HepG2 (cell line): ENCODE results near the gene WDR6. TPM values are rescaled to one million over a fixed set of nuclear protein-coding genes. Genes with fewer than 3 reads are reported as not detected.

Experiments
- AHDC1 ChIP-seq: sonication (generic); formaldehyde crosslinking; IDR thresholded peaks from 2 replicates; pipeline ENCODE4 v1.5.1; 2020; ENCODE audit warnings: mild to moderate bottlenecking, missing genetic modification reagents, borderline replicate concordance
- FOXP1 ChIP-seq, 2 experiments: fragments of 450-650 bp in 1 of 2; IDR thresholded peaks; 2 replicates each; pipeline ENCODE4 v1.6.1; 2017 to 2018; ENCODE audit warnings: antibody characterized with exemption in 1 of 2
- GATAD2A ChIP-seq: IDR thresholded peaks from 2 replicates; pipeline ENCODE4 v1.6.1; 2016
- LCORL ChIP-seq, 2 experiments: fragments of 450-650 bp in 1 of 2; sonication (generic) in 1 of 2; formaldehyde crosslinking in 1 of 2; IDR thresholded peaks; 2 replicates each; pipeline versions ENCODE4 v1.5.0 to v1.6.1; 2017 to 2020; ENCODE audit warnings: antibody characterized with exemption in 1 of 2, missing genetic modification reagents in 1 of 2
- NFKB2 ChIP-seq: sonication (generic); formaldehyde crosslinking; IDR thresholded peaks from 2 replicates; pipeline ENCODE4 v1.4.0; 2020; ENCODE audit warnings: missing genetic modification reagents, borderline replicate concordance
- POLR2G ChIP-seq: fragments of 200-400 bp; formaldehyde crosslinking; IDR thresholded peaks from 2 replicates; pipeline ENCODE4 v1.6.1; 2018; ENCODE audit warnings: mild to moderate bottlenecking, low read depth, low read length, moderate library complexity
- SKI ChIP-seq: fragments of 450-650 bp; IDR thresholded peaks from one replicate; pipeline ENCODE4 v1.6.1; 2018; ENCODE audit warnings: mild to moderate bottlenecking; ENCODE audit not compliant: partially characterized antibody
- ZKSCAN8 ChIP-seq: IDR thresholded peaks from 2 replicates; pipeline ENCODE4 v1.6.1; 2016; ENCODE audit warnings: borderline replicate concordance, missing genetic modification reagents, missing compliant biosample characterization
- ZNF143 ChIP-seq: sonication (generic); formaldehyde crosslinking; IDR thresholded peaks from 2 replicates; pipeline ENCODE4 v1.4.0; 2020; ENCODE audit warnings: missing genetic modification reagents
- ZNF605 ChIP-seq: sonication (generic); formaldehyde crosslinking; IDR thresholded peaks from 2 replicates; pipeline ENCODE4 v1.8.0; 2022; ENCODE audit warnings: mild to moderate bottlenecking, missing genetic modification reagents
- ZNF609 ChIP-seq: sonication (generic); formaldehyde crosslinking; IDR thresholded peaks from 2 replicates; pipeline ENCODE4 v1.4.0; 2020; ENCODE audit warnings: mild to moderate bottlenecking, missing genetic modification reagents, borderline replicate concordance
- polyA plus RNA-seq, 8 experiments: library from polyadenylated mRNA; depleted of rRNA in 3 of 8; stranded (reverse) in 7 of 8; unstranded in 1 of 8; fragments of >200 nt; fragmentation: Illumina TruSeq in 4 of 8; extraction: Trizol in 4 of 8; gene quantifications; 2 replicates each; pipeline versions ENCODE4 v1.2.1 to v1.2.3, GENCODE V29; 2011 to 2016; ENCODE audit warnings: low read depth in 4 of 8, missing spikeins in 1 of 8, mixed read lengths in 1 of 8; ENCODE audit not compliant: insufficient read depth in 1 of 8
- total RNA-seq, 5 experiments: library from RNA; depleted of rRNA; stranded (reverse); fragments of >200 nt; fragmentation: Illumina TruSeq; extraction: Trizol; gene quantifications; 2 replicates each; pipeline ENCODE4 v1.2.3, GENCODE V29; 2016; ENCODE audit warnings: low read depth in 1 of 5
- TF ChIP-seq, protein P1 (sequence below): sonication (generic); formaldehyde crosslinking; IDR thresholded peaks from 2 replicates; pipeline ENCODE4 v1.5.1; 2020; ENCODE audit warnings: mild to moderate bottlenecking, missing genetic modification reagents, moderate library complexity

The WDR6 gene
- total and polyA plus RNA-seq, 2 of the 13 experiments (the other 11 are each of a cell fraction or from before 2014, with no cell fraction given) = 73.4 to 139 TPM

DNA sequence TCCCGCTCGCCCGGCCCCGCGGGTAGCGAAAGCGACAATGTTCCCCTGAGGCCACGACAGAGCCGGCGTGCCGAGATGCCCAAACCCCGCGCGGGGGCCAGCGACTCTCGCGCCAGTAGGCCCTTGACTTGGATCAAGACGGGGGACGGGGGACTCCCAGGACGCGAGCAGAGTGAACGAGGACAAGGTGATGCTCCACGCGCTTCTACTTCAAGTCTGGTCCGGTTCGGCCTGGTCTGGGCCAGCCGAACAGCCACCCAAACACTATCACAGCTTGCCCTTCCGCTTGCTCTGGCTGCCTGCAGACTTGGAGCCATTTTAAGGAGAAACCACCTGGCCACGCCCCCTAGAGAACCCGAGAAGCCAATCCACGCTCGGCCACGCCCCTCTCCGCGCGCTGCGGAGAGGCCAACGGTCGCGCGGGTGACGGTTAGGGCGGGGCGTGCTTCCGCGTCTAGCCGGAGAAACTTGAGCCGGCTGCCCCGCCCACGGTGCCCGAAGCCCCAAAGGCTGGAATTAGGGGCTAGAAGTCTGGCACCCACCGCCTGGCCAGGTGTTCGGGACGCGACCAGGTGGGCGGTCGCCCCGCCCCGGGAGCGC, 14.1 kb downstream of the WDR6 start (continued):
- TF ChIP-seq ZNF609 = peak; percentile 38
- TF ChIP-seq, protein P1, sequence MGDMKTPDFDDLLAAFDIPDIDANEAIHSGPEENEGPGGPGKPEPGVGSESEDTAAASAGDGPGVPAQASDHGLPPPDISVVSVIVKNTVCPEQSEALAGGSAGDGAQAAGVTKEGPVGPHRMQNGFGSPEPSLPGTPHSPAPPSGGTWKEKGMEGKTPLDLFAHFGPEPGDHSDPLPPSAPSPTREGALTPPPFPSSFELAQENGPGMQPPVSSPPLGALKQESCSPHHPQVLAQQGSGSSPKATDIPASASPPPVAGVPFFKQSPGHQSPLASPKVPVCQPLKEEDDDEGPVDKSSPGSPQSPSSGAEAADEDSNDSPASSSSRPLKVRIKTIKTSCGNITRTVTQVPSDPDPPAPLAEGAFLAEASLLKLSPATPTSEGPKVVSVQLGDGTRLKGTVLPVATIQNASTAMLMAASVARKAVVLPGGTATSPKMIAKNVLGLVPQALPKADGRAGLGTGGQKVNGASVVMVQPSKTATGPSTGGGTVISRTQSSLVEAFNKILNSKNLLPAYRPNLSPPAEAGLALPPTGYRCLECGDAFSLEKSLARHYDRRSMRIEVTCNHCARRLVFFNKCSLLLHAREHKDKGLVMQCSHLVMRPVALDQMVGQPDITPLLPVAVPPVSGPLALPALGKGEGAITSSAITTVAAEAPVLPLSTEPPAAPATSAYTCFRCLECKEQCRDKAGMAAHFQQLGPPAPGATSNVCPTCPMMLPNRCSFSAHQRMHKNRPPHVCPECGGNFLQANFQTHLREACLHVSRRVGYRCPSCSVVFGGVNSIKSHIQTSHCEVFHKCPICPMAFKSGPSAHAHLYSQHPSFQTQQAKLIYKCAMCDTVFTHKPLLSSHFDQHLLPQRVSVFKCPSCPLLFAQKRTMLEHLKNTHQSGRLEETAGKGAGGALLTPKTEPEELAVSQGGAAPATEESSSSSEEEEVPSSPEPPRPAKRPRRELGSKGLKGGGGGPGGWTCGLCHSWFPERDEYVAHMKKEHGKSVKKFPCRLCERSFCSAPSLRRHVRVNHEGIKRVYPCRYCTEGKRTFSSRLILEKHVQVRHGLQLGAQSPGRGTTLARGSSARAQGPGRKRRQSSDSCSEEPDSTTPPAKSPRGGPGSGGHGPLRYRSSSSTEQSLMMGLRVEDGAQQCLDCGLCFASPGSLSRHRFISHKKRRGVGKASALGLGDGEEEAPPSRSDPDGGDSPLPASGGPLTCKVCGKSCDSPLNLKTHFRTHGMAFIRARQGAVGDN (CRISPR knock-in tag) = peak; percentile 12; the same call in 1 of the 2 replicates
- TF ChIP-seq LCORL (IDR thresholded peaks at IDR 0.05) = no peak
- TF ChIP-seq LCORL (CRISPR knock-in tag; IDR thresholded peaks at IDR 0.05) = peak; percentile 63; the same call in 1 of the 2 replicates
- TF ChIP-seq ZNF143 (CRISPR knock-in tag) = no peak
- TF ChIP-seq NFKB2 (CRISPR knock-in tag) = peak; percentile 67; the same call in 1 of the 2 replicates
- TF ChIP-seq POLR2G = peak; percentile 99
- TF ChIP-seq GATAD2A (CRISPR knock-in tag) = peak; percentile 50; the same call in 1 of the 2 replicates
- TF ChIP-seq SKI = peak; percentile 46
- 0 out of 2 replicates have a peak, but pooled peaks have one; percentile 39 for TF ChIP-seq ZNF605
- no peak for TF ChIP-seq FOXP1 (IDR thresholded peaks at IDR 0.05)
- TF ChIP-seq FOXP1 (CRISPR knock-in tag; IDR thresholded peaks at IDR 0.05) = peak; percentile 9; the same call in 1 of the 2 replicates
- TF ChIP-seq AHDC1 (CRISPR knock-in tag) = peak; percentile 57; the same call in 1 of the 2 replicates
- TF ChIP-seq ZKSCAN8 (CRISPR knock-in tag) = no peak
